Urinary bladder (tissue), 4 donors: ENCODE measurements around the gene ALAS1. TPM values are rescaled to one million over a fixed set of nuclear protein-coding genes. Genes with fewer than 3 reads are reported as not detected.

ENCODE experiments used
- DNase-seq: peaks from one replicate; pipeline ENCODE4 v3.0.0-alpha.2; 2015; ENCODE audit errors: extremely low spot score
- H3K27ac ChIP-seq: one replicate; pipeline ENCODE4 v1.5.1; 2013; ENCODE audit warnings: low read depth, mild to moderate bottlenecking, moderate library complexity
- H3K36me3 ChIP-seq: one replicate; pipeline ENCODE4 v1.6.1; 2013; ENCODE audit warnings: mild to moderate bottlenecking, moderate library complexity; ENCODE audit not compliant: insufficient read depth
- H3K4me1 ChIP-seq: one replicate; pipeline ENCODE4 v1.6.1; 2013; ENCODE audit warnings: mild to moderate bottlenecking, moderate library complexity; ENCODE audit not compliant: insufficient read depth
- H3K4me3 ChIP-seq: one replicate; pipeline ENCODE4 v1.5.1; 2013; ENCODE audit warnings: low read depth, low read length
- WGBS: extraction: QIAGEN DNeasy Blood & Tissue Kit; methylation state at CpG from one replicate; pipeline ENCODE4 v1.1.7; 2013; 5-methylcytosine and 5-hydroxymethylcytosine counted together
- polyA plus RNA-seq: library from polyadenylated mRNA; stranded (reverse); fragments of 200-250 nt; gene quantifications from one replicate; pipeline ENCODE4 v1.2.3, GENCODE V29; 2013
- total RNA-seq: library from RNA; depleted of rRNA; stranded (reverse); fragments of >200 nt; gene quantifications from one replicate; pipeline ENCODE4 v1.2.3, GENCODE V29; 2014
- donor health status: healthy with polysubstance abuse.
- donor health status: healthy.

The ALAS1 gene
- total and polyA plus RNA-seq, 2 donors, result 24.1 to 56.7 TPM

DNA sequence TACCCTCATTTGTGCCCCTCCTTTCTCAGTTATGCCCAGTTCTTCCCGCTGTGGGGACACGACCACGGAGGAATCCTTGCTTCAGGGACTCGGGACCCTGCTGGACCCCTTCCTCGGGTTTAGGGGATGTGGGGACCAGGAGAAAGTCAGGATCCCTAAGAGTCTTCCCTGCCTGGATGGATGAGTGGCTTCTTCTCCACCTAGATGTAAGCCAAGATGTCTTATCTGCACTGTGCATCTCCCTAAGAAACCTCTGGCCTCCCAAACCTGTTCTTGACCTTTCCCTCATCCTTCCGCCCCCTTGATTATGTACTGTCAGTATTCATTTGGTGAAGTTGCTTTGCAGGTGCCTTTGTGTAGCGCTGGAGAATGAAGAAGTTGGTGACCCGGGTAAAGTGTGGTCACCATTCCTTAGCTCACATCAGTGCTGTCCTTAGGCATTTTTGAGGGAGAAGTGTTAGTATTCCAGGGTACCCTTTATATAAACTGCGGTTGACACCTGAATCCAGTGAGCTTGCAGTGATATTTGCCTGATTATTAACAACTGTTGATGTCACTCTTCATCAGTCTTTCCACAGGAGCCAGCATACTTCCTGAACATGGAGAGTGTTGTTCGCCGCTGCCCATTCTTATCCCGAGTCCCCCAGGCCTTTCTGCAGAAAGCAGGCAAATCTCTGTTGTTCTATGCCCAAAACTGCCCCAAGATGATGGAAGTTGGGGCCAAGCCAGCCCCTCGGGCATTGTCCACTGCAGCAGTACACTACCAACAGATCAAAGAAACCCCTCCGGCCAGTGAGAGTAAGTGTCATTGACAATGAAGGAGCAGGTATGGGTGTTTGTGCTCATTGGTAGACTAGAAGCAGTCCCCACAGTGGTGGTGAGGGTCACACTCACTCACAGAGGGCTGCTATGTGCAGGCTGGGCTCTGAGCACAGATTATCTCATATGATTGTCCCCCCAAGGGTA lies 966 bp downstream of the ALAS1 start:
- no peak for DNase-seq
- H3K4me1 ChIP-seq, result peaks cover 3% of the 10 kb centered on the region
- H3K36me3 ChIP-seq, result peaks cover 5% of the 10 kb centered on the region
- H3K27ac ChIP-seq, result no peak overlapping the region
- H3K4me3 ChIP-seq, result peak overlapping the region; percentile 63
- WGBS, result 44% methylated on average over 14 of the region's 14 CpGs

DNA sequence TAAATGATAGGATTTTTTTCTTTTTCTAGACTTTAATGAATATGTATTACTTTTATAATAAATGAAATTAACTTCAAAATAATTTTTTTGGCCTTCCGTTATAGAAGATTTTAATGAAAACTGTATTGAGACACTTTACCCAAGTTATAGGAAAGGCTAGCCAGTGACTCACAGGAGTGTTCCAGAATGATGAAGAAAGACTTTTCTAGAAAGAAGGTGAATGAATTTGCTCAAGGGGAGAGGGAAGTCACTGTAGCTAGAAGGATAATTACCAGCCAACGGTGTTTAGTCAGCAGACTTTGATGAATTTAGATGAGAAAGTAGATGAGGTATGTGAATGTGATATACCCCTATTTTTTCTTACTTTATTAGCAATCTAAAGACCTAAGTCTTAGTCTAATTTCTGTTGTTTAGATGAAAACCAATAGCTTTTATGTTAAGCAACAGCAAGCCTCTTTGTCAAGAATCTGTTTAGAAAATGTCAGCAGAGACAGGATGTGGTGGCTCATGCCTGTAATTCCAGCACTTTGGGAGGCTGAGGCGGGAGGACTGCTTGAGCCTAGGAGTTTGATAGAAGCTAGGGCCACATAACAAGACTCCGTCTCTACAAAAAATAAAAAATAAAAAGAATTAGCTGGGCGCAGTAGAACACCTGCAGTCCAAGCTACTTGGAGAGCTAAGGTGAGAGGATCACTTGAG lies 3.2 kb downstream of the ALAS1 start:
- Histone ChIP-seq H3K27ac (no peak overlapping the region), H3K36me3 (peaks cover 5% of the 10 kb centered on the region), H3K4me1 (peaks cover 4% of the 10 kb centered on the region), H3K4me3 (no peak overlapping the region)
- WGBS, result 93% methylated on average over 5 of the region's 5 CpGs
- no peak for DNase-seq

DNA sequence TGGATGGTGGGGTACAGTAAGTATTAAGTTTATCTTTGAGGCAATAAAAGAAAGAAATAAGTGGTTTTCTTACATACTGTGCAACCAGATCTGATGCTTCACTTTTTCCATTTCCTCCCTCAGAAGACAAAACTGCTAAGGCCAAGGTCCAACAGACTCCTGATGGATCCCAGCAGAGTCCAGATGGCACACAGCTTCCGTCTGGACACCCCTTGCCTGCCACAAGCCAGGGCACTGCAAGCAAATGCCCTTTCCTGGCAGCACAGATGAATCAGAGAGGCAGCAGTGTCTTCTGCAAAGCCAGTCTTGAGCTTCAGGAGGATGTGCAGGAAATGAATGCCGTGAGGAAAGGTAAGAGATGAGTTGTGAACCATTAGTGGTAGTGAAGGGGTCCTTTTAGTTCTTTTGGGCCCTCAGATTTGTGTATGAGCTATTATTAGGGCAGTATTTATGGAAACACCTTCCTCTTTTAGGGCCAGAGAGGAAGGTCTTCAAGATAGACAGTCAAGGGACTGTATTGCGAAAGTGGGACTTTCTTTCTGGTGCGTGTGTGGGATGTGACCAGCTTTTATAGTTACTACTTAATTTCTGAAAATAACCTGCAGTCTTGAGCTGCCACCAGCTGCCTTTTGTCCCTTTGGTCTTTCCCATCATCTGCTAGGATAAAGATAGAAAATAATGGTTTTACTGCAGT lies 4.6 kb downstream of the ALAS1 start:
- DNase-seq, result no peak
- H3K27ac ChIP-seq, result no peak overlapping the region
- H3K4me3 ChIP-seq, result no peak overlapping the region
- peaks cover 9% of the 10 kb centered on the region for H3K36me3 ChIP-seq
- H3K4me1 ChIP-seq, result peaks cover 2% of the 10 kb centered on the region
- WGBS, result 86% methylated on average over 4 of the region's 4 CpGs

DNA sequence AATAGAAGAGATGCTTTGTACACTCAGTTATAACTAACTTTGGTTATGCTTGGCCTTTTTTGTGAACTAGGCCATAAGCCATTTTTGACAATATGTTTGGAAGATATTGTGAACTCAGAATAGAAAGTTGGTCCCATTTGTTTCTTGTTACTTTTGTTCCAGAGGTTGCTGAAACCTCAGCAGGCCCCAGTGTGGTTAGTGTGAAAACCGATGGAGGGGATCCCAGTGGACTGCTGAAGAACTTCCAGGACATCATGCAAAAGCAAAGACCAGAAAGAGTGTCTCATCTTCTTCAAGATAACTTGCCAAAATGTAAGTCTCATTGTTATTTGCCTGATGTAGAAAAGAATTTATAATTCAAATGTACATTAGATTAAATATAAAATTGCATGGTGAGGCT lies 5.7 kb downstream of the ALAS1 start:
- no peak for DNase-seq
- 90% methylated on average over 1 of the region's 1 CpG for WGBS

DNA sequence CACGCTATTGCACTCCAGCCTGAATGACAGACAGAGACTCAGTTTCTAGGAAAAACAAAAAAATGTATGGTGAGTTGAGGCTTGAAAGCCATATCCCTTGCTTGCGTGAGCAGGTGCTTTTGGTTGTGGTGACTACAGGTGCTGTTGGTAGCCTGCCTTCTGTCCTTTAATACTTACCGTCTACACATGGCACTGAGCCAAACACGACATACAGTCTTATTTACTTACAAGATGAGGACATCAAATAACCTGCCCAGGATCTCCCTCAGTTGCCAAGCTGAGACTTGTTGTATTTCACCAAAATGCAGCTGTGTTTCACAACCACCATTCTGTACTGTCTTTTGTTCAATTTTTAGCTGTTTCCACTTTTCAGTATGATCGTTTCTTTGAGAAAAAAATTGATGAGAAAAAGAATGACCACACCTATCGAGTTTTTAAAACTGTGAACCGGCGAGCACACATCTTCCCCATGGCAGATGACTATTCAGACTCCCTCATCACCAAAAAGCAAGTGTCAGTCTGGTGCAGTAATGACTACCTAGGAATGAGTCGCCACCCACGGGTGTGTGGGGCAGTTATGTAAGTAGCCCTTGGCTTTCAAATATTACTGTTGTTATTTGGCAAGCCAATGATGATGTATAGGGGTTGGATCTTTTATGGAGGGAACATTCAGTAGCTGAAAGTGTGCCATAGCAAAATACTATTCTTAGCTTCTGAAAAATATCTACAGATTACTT lies 6.5 kb downstream of the ALAS1 start:
- Histone ChIP-seq H3K4me1 (peaks cover 1% of the 10 kb centered on the region), H3K36me3 (peaks cover 9% of the 10 kb centered on the region), H3K27ac (no peak overlapping the region), H3K4me3 (no peak overlapping the region)
- peak; percentile 77 for DNase-seq
- WGBS, result 78% methylated on average over 10 of the region's 10 CpGs

More for the DNA sequence above, 5.7 kb downstream of the ALAS1 start:
- Histone ChIP-seq H3K36me3 (peaks cover 9% of the 10 kb centered on the region), H3K4me1 (peaks cover 1% of the 10 kb centered on the region), H3K27ac (no peak overlapping the region), H3K4me3 (no peak overlapping the region)

DNA sequence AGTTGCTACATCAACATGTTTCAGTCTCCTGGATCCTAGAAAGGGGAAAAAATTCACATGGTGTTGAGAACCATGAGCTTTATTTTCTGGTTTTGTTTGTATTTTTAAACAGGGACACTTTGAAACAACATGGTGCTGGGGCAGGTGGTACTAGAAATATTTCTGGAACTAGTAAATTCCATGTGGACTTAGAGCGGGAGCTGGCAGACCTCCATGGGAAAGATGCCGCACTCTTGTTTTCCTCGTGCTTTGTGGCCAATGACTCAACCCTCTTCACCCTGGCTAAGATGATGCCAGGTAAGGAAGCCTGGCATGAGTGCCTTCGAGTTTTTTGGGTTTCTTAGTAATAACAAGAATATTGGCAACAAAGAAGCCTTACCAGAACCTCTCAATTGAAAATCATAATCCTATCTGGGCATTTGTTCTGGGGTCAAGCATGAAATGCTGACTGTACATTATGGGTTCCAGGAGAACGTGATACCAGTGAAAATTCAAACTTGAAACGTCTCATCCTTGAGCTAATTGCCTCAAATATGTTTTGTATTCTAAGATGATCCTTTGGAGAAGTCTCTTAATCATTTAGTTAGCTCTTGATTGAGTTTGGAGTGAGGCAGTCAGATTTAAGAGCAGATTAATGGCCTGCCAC lies 7.9 kb downstream of the ALAS1 start:
- Histone ChIP-seq H3K4me3 (no peak overlapping the region), H3K27ac (no peak overlapping the region), H3K36me3 (peaks cover 9% of the 10 kb centered on the region), H3K4me1 (peaks cover 1% of the 10 kb centered on the region)
- 87% methylated on average over 6 of the region's 6 CpGs for WGBS
- DNase-seq, result no peak

DNA sequence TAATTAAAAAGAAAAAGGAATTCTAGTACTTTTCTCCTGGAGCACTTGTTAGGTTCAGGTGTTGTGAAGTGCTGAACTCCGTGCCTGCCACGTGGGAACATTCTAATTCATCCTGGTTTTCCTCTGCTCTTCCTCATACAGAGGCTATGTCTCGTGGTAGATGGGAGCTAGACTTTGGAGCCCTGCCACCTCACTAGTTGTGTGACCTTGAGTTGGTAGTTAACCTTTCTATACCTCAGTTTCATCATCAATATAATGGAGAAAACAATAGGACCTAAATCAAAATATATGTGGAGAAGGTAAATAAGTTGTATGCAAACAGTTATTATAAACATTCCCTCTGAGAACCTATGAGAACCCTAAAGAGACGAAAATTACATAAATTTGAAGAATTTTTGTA lies 10.6 kb downstream of the ALAS1 start:
- H3K27ac ChIP-seq, result no peak overlapping the region
- H3K4me1 ChIP-seq, result peaks cover 1% of the 10 kb centered on the region
- H3K4me3 ChIP-seq, result no peak overlapping the region
- 95% methylated on average over 4 of the region's 4 CpGs for WGBS
- H3K36me3 ChIP-seq, result peaks cover 10% of the 10 kb centered on the region
- DNase-seq, result no peak

DNA sequence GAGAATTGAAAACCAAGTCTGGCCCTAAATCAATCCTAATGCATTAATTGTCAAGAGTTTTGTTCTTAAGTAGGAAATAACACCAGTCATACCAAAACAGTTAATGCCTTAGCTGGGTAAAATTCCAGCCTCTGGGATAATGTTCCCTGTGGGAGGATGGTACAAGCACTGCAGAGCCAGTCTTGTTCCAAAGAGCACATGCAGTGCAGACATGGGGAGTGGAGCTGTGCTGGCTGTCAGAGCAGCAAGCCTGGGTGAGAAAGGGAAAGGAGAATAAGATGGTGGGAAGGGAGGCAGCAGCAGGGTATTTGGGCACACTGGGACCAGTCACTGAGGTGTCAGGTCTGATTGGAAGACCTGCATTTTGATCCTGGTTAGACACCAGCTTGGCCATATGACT lies 12.1 kb downstream of the ALAS1 start:
- Histone ChIP-seq H3K36me3 (peaks cover 11% of the 10 kb centered on the region), H3K4me1 (peaks cover 1% of the 10 kb centered on the region), H3K4me3 (no peak overlapping the region), H3K27ac (no peak overlapping the region)
- no peak for DNase-seq

DNA sequence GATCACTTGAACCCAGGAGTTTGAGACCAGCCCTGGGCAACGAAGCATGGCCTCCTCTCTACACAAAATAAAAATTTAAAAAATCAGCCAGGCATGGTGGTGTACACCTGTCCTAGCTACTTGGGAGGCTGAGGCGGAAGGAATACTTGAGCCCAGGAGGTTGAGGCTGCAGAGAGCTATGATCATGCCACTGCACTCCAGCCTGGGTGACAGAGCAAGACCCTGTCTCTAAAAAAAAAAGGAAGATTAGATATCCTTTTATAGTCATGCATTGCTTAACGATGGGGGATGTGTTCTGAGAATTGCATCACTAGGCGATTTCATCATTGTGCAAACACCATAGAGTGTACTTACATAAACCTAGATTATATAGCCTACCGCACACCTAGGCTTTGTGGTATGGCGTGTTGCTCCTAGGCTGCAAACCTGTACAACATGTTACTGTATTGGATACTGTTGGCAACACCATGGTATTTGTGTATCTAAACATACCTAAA lies 12.6 kb downstream of the ALAS1 start:
- Histone ChIP-seq H3K36me3 (peaks cover 11% of the 10 kb centered on the region), H3K27ac (no peak overlapping the region), H3K4me3 (no peak overlapping the region), H3K4me1 (peaks cover under 1% of the 10 kb centered on the region)
- WGBS, result 80% methylated on average over 6 of the region's 6 CpGs
- DNase-seq, result no peak

DNA sequence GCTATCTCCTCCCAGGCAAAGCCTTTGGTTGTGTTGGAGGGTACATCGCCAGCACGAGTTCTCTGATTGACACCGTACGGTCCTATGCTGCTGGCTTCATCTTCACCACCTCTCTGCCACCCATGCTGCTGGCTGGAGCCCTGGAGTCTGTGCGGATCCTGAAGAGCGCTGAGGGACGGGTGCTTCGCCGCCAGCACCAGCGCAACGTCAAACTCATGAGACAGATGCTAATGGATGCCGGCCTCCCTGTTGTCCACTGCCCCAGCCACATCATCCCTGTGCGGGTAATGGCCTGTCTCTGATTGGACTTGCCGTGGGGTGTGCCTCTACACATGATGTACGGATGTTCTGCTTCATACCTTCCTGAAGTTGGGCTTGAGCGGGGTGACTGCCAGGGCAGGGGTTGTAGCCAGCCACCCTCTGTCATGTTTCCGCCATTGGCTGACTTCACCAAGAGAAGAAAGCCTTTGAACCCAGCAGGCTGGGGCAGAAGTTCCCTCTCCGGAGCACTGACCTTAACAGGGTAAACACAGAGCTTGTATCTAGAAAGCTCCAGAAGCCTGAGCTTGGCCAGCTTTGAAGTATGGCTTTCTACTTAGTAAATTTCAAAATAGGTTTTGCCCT lies 13.4 kb downstream of the ALAS1 start:
- no peaks in the 10 kb centered on the region for H3K4me1 ChIP-seq
- H3K27ac ChIP-seq, result no peak overlapping the region
- peaks cover 11% of the 10 kb centered on the region for H3K36me3 ChIP-seq
- DNase-seq, result no peak
- H3K4me3 ChIP-seq, result no peak overlapping the region
- 95% methylated on average over 18 of the region's 18 CpGs for WGBS

DNA sequence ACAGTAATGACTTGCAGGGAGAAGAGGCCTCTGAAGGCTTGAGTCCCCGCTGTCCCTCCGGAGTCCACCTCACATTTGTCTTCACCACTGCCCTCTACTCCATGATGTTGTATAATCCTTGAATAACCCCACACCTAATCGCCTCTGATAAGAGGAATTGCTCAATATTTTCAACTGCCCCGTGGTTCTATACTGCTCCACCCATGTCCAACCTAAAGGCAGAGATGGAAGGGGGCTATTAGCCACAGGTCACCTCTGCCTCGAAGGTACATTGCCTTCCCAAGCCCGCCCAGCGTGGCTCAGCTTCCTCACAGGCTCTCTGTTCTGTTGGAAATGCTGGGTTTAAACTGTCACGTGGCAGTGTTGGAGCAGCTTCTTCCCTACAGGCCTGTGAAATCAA lies 15.0 kb downstream of the ALAS1 start:
- DNase-seq, result no peak
- 87% methylated on average over 8 of the region's 8 CpGs for WGBS
- peaks cover 7% of the 10 kb centered on the region for H3K36me3 ChIP-seq

DNA sequence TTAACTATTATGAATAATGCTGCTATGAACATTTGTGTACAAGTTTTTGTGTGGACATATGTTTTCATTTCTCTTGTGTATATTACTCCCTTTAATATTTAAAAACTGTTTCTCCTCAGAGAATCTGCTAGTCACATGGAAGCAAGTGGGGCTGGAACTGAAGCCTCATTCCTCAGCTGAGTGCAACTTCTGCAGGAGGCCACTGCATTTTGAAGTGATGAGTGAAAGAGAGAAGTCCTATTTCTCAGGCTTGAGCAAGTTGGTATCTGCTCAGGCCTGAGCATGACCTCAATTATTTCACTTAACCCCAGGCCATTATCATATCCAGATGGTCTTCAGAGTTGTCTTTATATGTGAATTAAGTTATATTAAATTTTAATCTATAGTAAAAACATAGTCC lies 15.9 kb downstream of the ALAS1 start:
- H3K4me1 ChIP-seq, result no peaks in the 10 kb centered on the region
- no peak overlapping the region for H3K4me3 ChIP-seq
- H3K27ac ChIP-seq, result no peak overlapping the region
- H3K36me3 ChIP-seq, result peaks cover 7% of the 10 kb centered on the region
- no peak for DNase-seq

More for the DNA sequence above, 15.0 kb downstream of the ALAS1 start:
- Histone ChIP-seq H3K4me1 (no peaks in the 10 kb centered on the region), H3K4me3 (no peak overlapping the region), H3K27ac (no peak overlapping the region)
